ENCODE results near the gene PHIP.

DNA sequence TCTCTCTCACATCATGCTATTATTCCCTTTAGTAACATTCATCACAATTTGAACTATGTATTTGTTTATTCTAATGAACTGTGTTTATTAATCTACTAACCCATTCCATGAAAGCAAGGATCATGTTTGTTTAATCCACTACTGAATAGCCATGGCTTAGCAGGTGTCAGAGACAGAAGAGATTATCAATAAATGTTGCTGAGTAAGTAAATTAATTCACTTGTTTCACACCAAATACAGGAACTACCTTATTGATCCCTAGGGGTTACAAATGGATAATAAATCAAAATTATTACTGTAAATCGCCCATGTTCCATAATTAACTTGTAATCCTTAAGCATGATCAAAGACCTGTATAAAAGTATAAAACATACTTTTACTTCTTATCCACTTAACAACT is 76.6 kb downstream of the PHIP start:
- TF ChIP-seq, protein P1, sequence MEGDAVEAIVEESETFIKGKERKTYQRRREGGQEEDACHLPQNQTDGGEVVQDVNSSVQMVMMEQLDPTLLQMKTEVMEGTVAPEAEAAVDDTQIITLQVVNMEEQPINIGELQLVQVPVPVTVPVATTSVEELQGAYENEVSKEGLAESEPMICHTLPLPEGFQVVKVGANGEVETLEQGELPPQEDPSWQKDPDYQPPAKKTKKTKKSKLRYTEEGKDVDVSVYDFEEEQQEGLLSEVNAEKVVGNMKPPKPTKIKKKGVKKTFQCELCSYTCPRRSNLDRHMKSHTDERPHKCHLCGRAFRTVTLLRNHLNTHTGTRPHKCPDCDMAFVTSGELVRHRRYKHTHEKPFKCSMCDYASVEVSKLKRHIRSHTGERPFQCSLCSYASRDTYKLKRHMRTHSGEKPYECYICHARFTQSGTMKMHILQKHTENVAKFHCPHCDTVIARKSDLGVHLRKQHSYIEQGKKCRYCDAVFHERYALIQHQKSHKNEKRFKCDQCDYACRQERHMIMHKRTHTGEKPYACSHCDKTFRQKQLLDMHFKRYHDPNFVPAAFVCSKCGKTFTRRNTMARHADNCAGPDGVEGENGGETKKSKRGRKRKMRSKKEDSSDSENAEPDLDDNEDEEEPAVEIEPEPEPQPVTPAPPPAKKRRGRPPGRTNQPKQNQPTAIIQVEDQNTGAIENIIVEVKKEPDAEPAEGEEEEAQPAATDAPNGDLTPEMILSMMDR (IDR thresholded peaks at IDR 0.05; ENCODE audit: insufficient read depth, low read depth, low read length): no peak
- no peak for TF ChIP-seq EZH2 (IDR thresholded peaks at IDR 0.05; ENCODE audit: insufficient read depth, low read length)

Data from astrocyte (in vitro differentiated cells and primary cell).